Measurements from ENCODE around the gene FOXL3. TPM values are rescaled to one million over a fixed set of nuclear protein-coding genes. Genes with fewer than 3 reads are reported as not detected.

FOXL3 gene
- total RNA-seq, 1 experiment from 2014 or later, result not detected

DNA sequence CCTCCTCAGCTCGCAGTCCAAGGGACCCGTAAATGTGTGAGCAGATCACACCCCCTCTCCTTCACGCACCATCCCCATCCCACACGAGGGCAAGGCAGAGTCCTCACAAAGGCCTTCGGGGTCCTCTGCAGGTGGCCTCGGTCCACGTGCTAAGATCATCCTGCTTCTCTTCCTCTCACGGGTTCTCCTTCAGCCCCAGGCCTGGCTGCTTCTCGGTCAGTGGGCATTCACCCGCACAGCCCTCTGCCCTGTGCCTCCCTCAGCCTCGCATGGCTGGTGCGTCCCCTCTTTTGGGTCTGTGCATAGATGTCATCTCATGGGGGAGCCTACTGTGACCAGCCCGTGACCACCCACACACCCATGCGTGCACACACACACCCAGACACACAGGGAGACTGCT, 17.3 kb upstream of the FOXL3 start:
- H3K27ac Mint-ChIP-seq (ENCODE audit: unreplicated experiment), result no peak overlapping the region
- peaks cover 15% of the 10 kb centered on the region for H3K9me3 Mint-ChIP-seq (ENCODE audit: low read depth, unreplicated experiment)
- no peak overlapping the region for H3K4me3 Mint-ChIP-seq (ENCODE audit: low read depth, unreplicated experiment)
- H3K4me1 Mint-ChIP-seq (ENCODE audit: low read depth, unreplicated experiment), result no peaks in the 10 kb centered on the region
- peaks cover 71% of the 10 kb centered on the region for H3K27me3 Mint-ChIP-seq (ENCODE audit: unreplicated experiment)
- no peaks in the 10 kb centered on the region for H3K36me3 Mint-ChIP-seq (ENCODE audit: insufficient read depth, unreplicated experiment)
- BruUV-seq (replicated peaks), result no TSS peak
- CTCF ChIA-PET, result interaction anchor here (0.8 kb wide), 1 partner anchor 13 kb away, joined by 3 read pairs; no protein-coding TSS in a partner anchor
- TF ChIP-seq, protein P1, sequence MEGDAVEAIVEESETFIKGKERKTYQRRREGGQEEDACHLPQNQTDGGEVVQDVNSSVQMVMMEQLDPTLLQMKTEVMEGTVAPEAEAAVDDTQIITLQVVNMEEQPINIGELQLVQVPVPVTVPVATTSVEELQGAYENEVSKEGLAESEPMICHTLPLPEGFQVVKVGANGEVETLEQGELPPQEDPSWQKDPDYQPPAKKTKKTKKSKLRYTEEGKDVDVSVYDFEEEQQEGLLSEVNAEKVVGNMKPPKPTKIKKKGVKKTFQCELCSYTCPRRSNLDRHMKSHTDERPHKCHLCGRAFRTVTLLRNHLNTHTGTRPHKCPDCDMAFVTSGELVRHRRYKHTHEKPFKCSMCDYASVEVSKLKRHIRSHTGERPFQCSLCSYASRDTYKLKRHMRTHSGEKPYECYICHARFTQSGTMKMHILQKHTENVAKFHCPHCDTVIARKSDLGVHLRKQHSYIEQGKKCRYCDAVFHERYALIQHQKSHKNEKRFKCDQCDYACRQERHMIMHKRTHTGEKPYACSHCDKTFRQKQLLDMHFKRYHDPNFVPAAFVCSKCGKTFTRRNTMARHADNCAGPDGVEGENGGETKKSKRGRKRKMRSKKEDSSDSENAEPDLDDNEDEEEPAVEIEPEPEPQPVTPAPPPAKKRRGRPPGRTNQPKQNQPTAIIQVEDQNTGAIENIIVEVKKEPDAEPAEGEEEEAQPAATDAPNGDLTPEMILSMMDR (IDR thresholded peaks at IDR 0.05; ENCODE audit: unreplicated experiment), result no peak
- intact Hi-C loops (cut with micrococcal nuclease; ENCODE audit: unreplicated experiment), result no loop called here
- DNase-seq, result no peak

DNA sequence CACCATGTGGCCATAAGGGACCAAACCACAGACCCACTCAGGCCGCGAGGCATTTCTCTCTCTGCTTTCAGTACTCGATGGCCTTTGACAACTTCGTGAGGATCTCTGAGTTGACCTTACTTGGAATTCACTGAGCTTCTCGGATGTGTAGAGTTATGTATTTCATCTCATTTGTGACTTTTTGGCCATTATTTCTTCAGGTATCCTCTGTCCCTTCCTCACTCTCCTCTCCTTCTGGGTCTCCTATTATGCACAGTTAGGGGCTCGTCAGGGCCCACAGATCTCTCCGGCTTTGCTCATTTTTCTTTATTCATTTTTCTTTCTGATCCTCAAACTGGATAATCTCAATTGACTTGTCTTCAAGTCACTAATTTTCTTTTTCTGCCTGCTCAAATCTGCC, 16.6 kb upstream of the FOXL3 start:
- TF ChIP-seq, protein P1 (IDR thresholded peaks at IDR 0.05; ENCODE audit: unreplicated experiment), result no peak
- peaks cover 19% of the 10 kb centered on the region for H3K9me3 Mint-ChIP-seq (ENCODE audit: low read depth, unreplicated experiment)
- H3K36me3 Mint-ChIP-seq (ENCODE audit: insufficient read depth, unreplicated experiment), result no peaks in the 10 kb centered on the region
- H3K4me3 Mint-ChIP-seq (ENCODE audit: low read depth, unreplicated experiment), result no peak overlapping the region
- no peak overlapping the region for H3K27ac Mint-ChIP-seq (ENCODE audit: unreplicated experiment)
- CTCF ChIA-PET, result no interaction called here
- intact Hi-C loops (cut with micrococcal nuclease; ENCODE audit: unreplicated experiment), result no loop called here
- no peak for DNase-seq
- BruUV-seq (replicated peaks), result no TSS peak
- peaks cover 71% of the 10 kb centered on the region for H3K27me3 Mint-ChIP-seq (ENCODE audit: unreplicated experiment)
- H3K4me1 Mint-ChIP-seq (ENCODE audit: low read depth, unreplicated experiment), result no peaks in the 10 kb centered on the region

DNA sequence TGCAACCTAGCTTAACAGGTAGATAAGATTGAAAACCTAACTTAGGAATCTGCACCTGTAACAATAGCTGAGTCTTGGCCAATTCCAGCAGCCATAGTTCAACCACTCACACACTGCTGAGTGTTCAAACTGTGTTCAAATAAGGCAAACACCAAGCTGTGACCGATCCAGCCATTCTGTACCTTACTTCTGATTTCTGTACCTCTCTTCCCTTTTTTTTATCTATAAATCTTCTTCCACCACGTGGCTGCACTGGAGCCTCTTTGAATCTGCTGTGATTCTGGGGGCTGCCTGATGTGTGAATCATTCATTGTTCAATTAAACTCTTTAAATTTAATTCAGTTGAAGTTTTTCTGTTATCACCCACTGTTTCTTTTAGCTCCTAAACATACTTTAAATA, 15.7 kb upstream of the FOXL3 start:
- H3K36me3 Mint-ChIP-seq (ENCODE audit: insufficient read depth, unreplicated experiment), result no peaks in the 10 kb centered on the region

DNA sequence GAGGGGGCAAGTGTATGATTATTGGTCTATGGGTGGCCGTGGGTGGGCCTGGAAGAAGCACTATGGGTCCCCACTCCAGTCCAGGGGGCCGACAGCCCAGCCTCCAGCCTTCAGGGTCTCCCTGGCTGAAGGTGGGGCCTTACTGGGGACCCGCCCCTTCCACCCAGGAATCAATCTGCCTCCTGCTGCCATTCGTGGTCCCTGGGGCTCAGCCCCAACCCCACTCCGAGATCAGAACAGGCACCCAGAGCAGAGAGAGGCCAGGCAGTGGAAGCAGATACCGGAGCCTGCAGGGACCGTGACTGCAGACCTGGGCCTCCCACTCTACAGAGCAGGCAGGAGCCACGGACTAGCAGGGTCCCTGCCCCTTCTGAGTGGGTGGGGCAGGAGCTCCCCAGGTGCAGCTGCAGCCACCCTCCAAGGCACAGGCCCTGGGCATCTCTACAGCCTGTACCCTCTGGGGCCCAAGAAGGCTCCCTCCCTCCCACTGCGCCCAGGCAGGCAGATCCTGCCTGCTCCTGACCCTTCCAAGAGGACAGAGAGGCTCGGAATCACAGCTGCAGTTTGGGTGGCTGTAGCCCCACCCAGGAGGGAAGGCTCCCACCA, 13.6 kb upstream of the FOXL3 start:
- Mint-ChIP-seq H3K27me3 (ENCODE audit: unreplicated experiment) (peaks cover 80% of the 10 kb centered on the region), H3K36me3 (ENCODE audit: insufficient read depth, unreplicated experiment) (no peaks in the 10 kb centered on the region), H3K4me3 (ENCODE audit: low read depth, unreplicated experiment) (no peak overlapping the region), H3K27ac (ENCODE audit: unreplicated experiment) (no peak overlapping the region), H3K9me3 (ENCODE audit: low read depth, unreplicated experiment) (peaks cover 16% of the 10 kb centered on the region), H3K4me1 (ENCODE audit: low read depth, unreplicated experiment) (no peaks in the 10 kb centered on the region)
- TF ChIP-seq, protein P1 (IDR thresholded peaks at IDR 0.05; ENCODE audit: unreplicated experiment), result no peak
- DNase-seq, result no peak
- CTCF ChIA-PET, result no interaction called here
- intact Hi-C loops (cut with micrococcal nuclease; ENCODE audit: unreplicated experiment), result loop anchor here (5.0 kb wide), 1 partner anchor 881 kb away; no protein-coding TSS in a partner anchor
- no TSS peak for BruUV-seq (replicated peaks)

More for the DNA sequence above, 15.7 kb upstream of the FOXL3 start:
- no peaks in the 10 kb centered on the region for H3K4me1 Mint-ChIP-seq (ENCODE audit: low read depth, unreplicated experiment)
- H3K27ac Mint-ChIP-seq (ENCODE audit: unreplicated experiment), result no peak overlapping the region
- intact Hi-C loops (cut with micrococcal nuclease; ENCODE audit: unreplicated experiment), result no loop called here
- peaks cover 19% of the 10 kb centered on the region for H3K9me3 Mint-ChIP-seq (ENCODE audit: low read depth, unreplicated experiment)
- BruUV-seq (replicated peaks), result no TSS peak
- CTCF ChIA-PET, result no interaction called here
- no peak overlapping the region for H3K4me3 Mint-ChIP-seq (ENCODE audit: low read depth, unreplicated experiment)
- H3K27me3 Mint-ChIP-seq (ENCODE audit: unreplicated experiment), result peaks cover 71% of the 10 kb centered on the region
- DNase-seq, result no peak
- TF ChIP-seq, protein P1 (IDR thresholded peaks at IDR 0.05; ENCODE audit: unreplicated experiment), result no peak

Measured in Calu3 (cell line).